ENCODE results near the gene GAB1. TPM values are rescaled to one million over a fixed set of nuclear protein-coding genes. Genes with fewer than 3 reads are reported as not detected.
A peak's percentile ranks its signal among the peaks of the same experiment; 100 is the strongest.

The GAB1 gene
- total RNA-seq, 4 donors from 2014 or later, result 102 to 129 (median 118) TPM

DNA sequence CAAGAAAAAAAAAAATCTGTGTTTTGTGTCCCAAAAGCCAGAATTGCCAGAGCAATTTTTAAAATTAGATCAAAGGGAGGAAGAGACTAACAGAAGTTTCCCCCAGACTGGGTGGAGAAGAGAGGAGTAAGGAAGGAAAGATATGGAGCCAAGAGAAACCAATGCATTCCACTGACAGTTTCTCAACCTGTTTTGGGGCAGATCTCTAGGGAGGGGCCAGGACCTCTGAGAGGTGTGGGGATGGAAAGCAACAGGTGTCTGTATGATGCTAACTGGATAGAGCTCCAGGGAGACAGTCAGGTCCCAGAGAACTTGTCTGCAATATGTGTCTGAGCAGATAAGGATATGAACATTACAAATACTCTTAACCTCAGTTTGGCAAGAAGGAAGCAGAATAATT is 22.7 kb upstream of the GAB1 start:
- Histone ChIP-seq H3K4me3 (no peak overlapping the region), H3K36me3 (no peaks in the 10 kb centered on the region), H3K27ac (no peak overlapping the region), H3K4me1 (peaks cover 0 to 23% (median 0%) of the 10 kb centered on the region in 3 donors), H3K27me3 (no peaks in the 10 kb centered on the region), H3K9me3 (no peaks in the 10 kb centered on the region)
- no peak for ATAC-seq
- TF ChIP-seq CTCF (IDR thresholded peaks at IDR 0.05), result no peak
- no peak for TF ChIP-seq EP300 (IDR thresholded peaks at IDR 0.05)
- TF ChIP-seq POLR2A (IDR thresholded peaks at IDR 0.05), result no peak
- no peak for TF ChIP-seq POLR2AphosphoS5 (IDR thresholded peaks at IDR 0.05)

GRCh38 chr4:143320113-143320512 is 16.6 kb upstream of the GAB1 start:
- H3K4me1 ChIP-seq, result peaks cover 0 to 33% (median 0%) of the 10 kb centered on the region in 3 donors
- H3K27ac ChIP-seq, result no peak overlapping the region
- no peaks in the 10 kb centered on the region for H3K27me3 ChIP-seq

GRCh38 chr4:143326735-143327134 is 9.9 kb upstream of the GAB1 start:
- TF ChIP-seq EP300 (IDR thresholded peaks at IDR 0.05) (no peak), POLR2AphosphoS5 (IDR thresholded peaks at IDR 0.05) (no peak), POLR2A (IDR thresholded peaks at IDR 0.05) (no peak), CTCF (IDR thresholded peaks at IDR 0.05) (no peak)
- ATAC-seq, result no peak
- Histone ChIP-seq H3K4me1 (no peaks in the 10 kb centered on the region), H3K4me3 (no peak overlapping the region), H3K27ac (no peak overlapping the region), H3K36me3 (no peaks in the 10 kb centered on the region), H3K27me3 (no peaks in the 10 kb centered on the region), H3K9me3 (no peaks in the 10 kb centered on the region)
- WGBS, 2 donors (ENCODE audit: low coverage in 1 of 2), result 68 to 75% methylated on average over 2 to 4 of the region's 4 CpGs

More at GRCh38 chr4:143320113-143320512, 16.6 kb upstream of the GAB1 start:
- H3K36me3 ChIP-seq, result no peaks in the 10 kb centered on the region
- ATAC-seq, result no peak
- 0% methylated on average over 1 of the region's 1 CpG; no CpG with 5 or more reads in 1 of the 2 donors for WGBS, 2 donors (ENCODE audit: low coverage in 1 of 2)
- H3K9me3 ChIP-seq, result no peaks in the 10 kb centered on the region
- TF ChIP-seq POLR2AphosphoS5 (IDR thresholded peaks at IDR 0.05) (no peak), POLR2A (IDR thresholded peaks at IDR 0.05) (no peak), EP300 (IDR thresholded peaks at IDR 0.05) (no peak), CTCF (IDR thresholded peaks at IDR 0.05) (no peak)
- H3K4me3 ChIP-seq, result no peak overlapping the region

GRCh38 chr4:143329985-143330384 is 6.7 kb upstream of the GAB1 start:
- no peak for TF ChIP-seq POLR2A (IDR thresholded peaks at IDR 0.05)
- TF ChIP-seq POLR2AphosphoS5 (IDR thresholded peaks at IDR 0.05), result no peak
- TF ChIP-seq EP300 (IDR thresholded peaks at IDR 0.05), result no peak
- no peak for TF ChIP-seq CTCF (IDR thresholded peaks at IDR 0.05)
- peaks cover 0 to 5% (median 0%) of the 10 kb centered on the region in 3 donors for H3K4me1 ChIP-seq
- no peak overlapping the region for H3K4me3 ChIP-seq
- no peak for ATAC-seq
- H3K36me3 ChIP-seq, result no peaks in the 10 kb centered on the region
- H3K9me3 ChIP-seq, result no peaks in the 10 kb centered on the region
- WGBS, 2 donors (ENCODE audit: low coverage in 1 of 2), result 93 to 94% methylated on average over 5 to 6 of the region's 6 CpGs
- no peaks in the 10 kb centered on the region for H3K27me3 ChIP-seq
- H3K27ac ChIP-seq, result no peak overlapping the region

DNA sequence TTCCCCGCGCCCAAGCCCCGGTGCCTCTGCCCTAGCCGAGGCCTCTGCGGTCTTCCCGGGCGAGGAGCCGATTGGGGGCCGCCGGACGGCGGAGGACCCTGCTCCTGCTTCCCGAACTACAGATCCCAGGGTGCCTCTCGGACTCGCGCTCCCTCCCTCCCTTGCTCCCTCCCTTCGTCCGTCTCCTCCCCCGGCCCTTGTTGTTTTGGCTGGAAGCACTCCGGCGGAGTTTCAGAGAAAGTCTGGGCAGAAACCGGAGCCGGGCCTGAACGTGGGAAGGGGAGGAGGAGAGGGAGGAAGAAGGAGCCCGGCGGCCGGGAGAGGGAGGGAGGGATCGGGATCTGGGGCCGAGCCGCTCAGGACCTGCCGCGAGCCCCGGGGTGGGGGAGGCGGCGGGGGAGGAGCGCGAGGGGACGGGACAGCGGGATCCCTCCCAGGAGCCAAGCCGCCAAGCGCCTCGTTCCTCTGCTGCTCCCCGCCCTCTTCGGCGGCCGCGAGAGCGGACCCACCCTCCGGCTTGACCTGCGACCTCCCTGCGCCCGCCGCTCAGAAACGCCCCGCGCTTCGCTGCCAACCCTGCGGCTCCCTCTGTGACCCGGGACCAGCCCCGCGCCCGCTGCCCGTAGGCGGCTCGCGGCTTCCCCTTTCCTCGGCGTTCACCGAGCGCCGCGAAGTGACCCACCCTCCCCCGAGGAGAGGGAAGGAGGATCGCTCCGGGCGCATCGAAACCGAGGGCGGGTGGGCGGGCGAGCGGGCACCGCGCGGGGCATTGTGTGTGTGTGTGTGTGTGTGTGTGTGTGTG is 496 bp upstream of the GAB1 start:
- WGBS, 2 donors (ENCODE audit: low coverage in 1 of 2), result no CpG with 5 or more reads among the region's 85 CpGs
- TF ChIP-seq CTCF (IDR thresholded peaks at IDR 0.05), result no peak
- TF ChIP-seq POLR2AphosphoS5 (IDR thresholded peaks at IDR 0.05), result peak; percentile 67
- TF ChIP-seq POLR2A (IDR thresholded peaks at IDR 0.05), result peak; percentile 20 to 46
- no peak for TF ChIP-seq EP300 (IDR thresholded peaks at IDR 0.05)
- Histone ChIP-seq H3K4me3 (peak overlapping the region; percentile 89 to 93), H3K27ac (peak overlapping the region in 3 of 4 donors; percentile 90 to 99 (median 91)), H3K9me3 (no peaks in the 10 kb centered on the region), H3K4me1 (peaks cover 0 to 12% (median 6%) of the 10 kb centered on the region in 3 donors), H3K36me3 (no peaks in the 10 kb centered on the region), H3K27me3 (no peaks in the 10 kb centered on the region)
- peak; percentile 92 for ATAC-seq
